ENCODE results near the gene BRSK1. TPM values are rescaled to one million over a fixed set of nuclear protein-coding genes. Genes with fewer than 3 reads are reported as not detected.

BRSK1 gene
- polyA plus RNA-seq, 1 donor from 2014 or later = 213 TPM

Small RNA genes lying within 50 kb of the gene (small RNA-seq; reads per million reads assigned to genes)
- gene MIR6802 (0 to 3.0 (median 0) reads per million in 3 experiments), gene MIR6803 (0 to 0.58 (median 0.56) reads per million in 3 experiments)

Other genes starting within 250 kb of the BRSK1 start
- 0.31 TPM in 1 of 2 replicates, not detected in the other for gene GP6, start 245.7 kb upstream of the BRSK1 start, polyA plus RNA-seq
- gene RDH13, start 220.8 kb upstream of the BRSK1 start, polyA plus RNA-seq = 9.8 and 14.2 TPM in 2 replicates
- 25.5 and 28.0 TPM in 2 replicates for gene EPS8L1, start 208.1 kb upstream of the BRSK1 start, polyA plus RNA-seq
- 109 and 137 TPM in 2 replicates for gene PPP1R12C, start 166.4 kb upstream of the BRSK1 start, polyA plus RNA-seq
- gene TNNT1, start 134.8 kb upstream of the BRSK1 start, polyA plus RNA-seq = 4.0 and 6.2 TPM in 2 replicates
- 22.5 and 22.6 TPM in 2 replicates for gene TNNI3, start 126.3 kb upstream of the BRSK1 start, polyA plus RNA-seq
- 0.38 and 2.2 TPM in 2 replicates for gene DNAAF3, start 117.4 kb upstream of the BRSK1 start, polyA plus RNA-seq
- 210 and 237 TPM in 2 replicates for gene SYT5, start 103.7 kb upstream of the BRSK1 start, polyA plus RNA-seq
- gene PTPRH, start 74.5 kb upstream of the BRSK1 start, polyA plus RNA-seq = 0.54 and 0.56 TPM in 2 replicates
- gene TMEM86B, start 55.2 kb upstream of the BRSK1 start, polyA plus RNA-seq = 0.84 and 2.3 TPM in 2 replicates
- gene PPP6R1, start 25.0 kb upstream of the BRSK1 start, polyA plus RNA-seq = 20.0 and 33.0 TPM in 2 replicates
- gene HSPBP1, start 3.9 kb upstream of the BRSK1 start, polyA plus RNA-seq = 61.1 and 86.8 TPM in 2 replicates
- gene TMEM150B, start 41.3 kb downstream of the BRSK1 start, polyA plus RNA-seq = not detected in 2 replicates
- gene KMT5C, start 55.9 kb downstream of the BRSK1 start, polyA plus RNA-seq = 50.9 and 72.1 TPM in 2 replicates
- 0.17 TPM in 1 of 2 replicates, not detected in the other for gene COX6B2, start 70.7 kb downstream of the BRSK1 start, polyA plus RNA-seq
- not detected in 2 replicates for gene GARIN5B, start 79.3 kb downstream of the BRSK1 start, polyA plus RNA-seq
- gene IL11, start 86.5 kb downstream of the BRSK1 start, polyA plus RNA-seq = 0.62 and 1.7 TPM in 2 replicates
- not detected in 2 replicates for gene TMEM190, start 92.8 kb downstream of the BRSK1 start, polyA plus RNA-seq
- gene TMEM238, start 100.3 kb downstream of the BRSK1 start, polyA plus RNA-seq = not detected in 2 replicates
- gene RPL28, start 101.9 kb downstream of the BRSK1 start, polyA plus RNA-seq = 135 and 195 TPM in 2 replicates
- 119 and 188 TPM in 2 replicates for gene UBE2S, start 123.8 kb downstream of the BRSK1 start, polyA plus RNA-seq
- gene SHISA7, start 159.3 kb downstream of the BRSK1 start, polyA plus RNA-seq = 4.5 and 7.1 TPM in 2 replicates
- gene ISOC2, start 177.6 kb downstream of the BRSK1 start, polyA plus RNA-seq = 47.7 and 48.1 TPM in 2 replicates
- 0.19 and 3.0 TPM in 2 replicates for gene C19orf85, start 180.8 kb downstream of the BRSK1 start, polyA plus RNA-seq
- gene ZNF628, start 192.6 kb downstream of the BRSK1 start, polyA plus RNA-seq = 0.37 and 0.68 TPM in 2 replicates
- gene NAT14, start 201.2 kb downstream of the BRSK1 start, polyA plus RNA-seq = 129 and 145 TPM in 2 replicates
- 0.45 and 1.4 TPM in 2 replicates for gene SSC5D, start 204.4 kb downstream of the BRSK1 start, polyA plus RNA-seq

Data from neural cell (in vitro differentiated cells).